HepG2 (cell line): ENCODE measurements around the gene AKAIN1. TPM values are rescaled to one million over a fixed set of nuclear protein-coding genes. Genes with fewer than 3 reads are reported as not detected.

Experiments used
- EZH2 ChIP-seq: conservative IDR thresholded peaks from 2 replicates; pipeline ENCODE4 v1.6.1; 2012; ENCODE audit warnings: mild to moderate bottlenecking, low read depth, low read length, moderate library complexity
- HNRNPLL ChIP-seq: fragments of 200-400 bp; formaldehyde crosslinking; IDR thresholded peaks from 2 replicates; pipeline ENCODE4 v1.6.1; 2017; ENCODE audit warnings: mild to moderate bottlenecking, low read depth, low read length; ENCODE audit not compliant: poor library complexity, severe bottlenecking
- IRF1 ChIP-seq: sonication (generic); formaldehyde crosslinking; IDR thresholded peaks from 2 replicates; pipeline ENCODE4 v1.4.0; 2020; ENCODE audit warnings: low read depth, mild to moderate bottlenecking, missing genetic modification reagents
- ISX ChIP-seq: sonication (generic); formaldehyde crosslinking; conservative IDR thresholded peaks from 2 replicates; pipeline ENCODE4 v1.5.0; 2020; ENCODE audit warnings: missing genetic modification reagents
- LCORL ChIP-seq, 2 experiments: fragments of 450-650 bp in 1 of 2; sonication (generic) in 1 of 2; formaldehyde crosslinking in 1 of 2; IDR thresholded peaks; 2 replicates each; pipeline versions ENCODE4 v1.5.0 to v1.6.1; 2017 to 2020; ENCODE audit warnings: antibody characterized with exemption in 1 of 2, missing genetic modification reagents in 1 of 2
- MIER3 ChIP-seq: IDR thresholded peaks from 2 replicates; pipeline ENCODE4 v1.6.1; 2016; ENCODE audit warnings: missing compliant biosample characterization, borderline replicate concordance
- MTA1 ChIP-seq: sonication (generic); formaldehyde crosslinking; IDR thresholded peaks from 2 replicates; pipeline ENCODE4 v1.4.0; 2020; ENCODE audit warnings: missing genetic modification reagents, mild to moderate bottlenecking, borderline replicate concordance
- NFRKB ChIP-seq: fragments of 450-650 bp; IDR thresholded peaks from 2 replicates; pipeline ENCODE4 v1.6.1; 2017
- PBX2 ChIP-seq: IDR thresholded peaks from 2 replicates; pipeline ENCODE4 v1.6.1; 2016; ENCODE audit warnings: control low read depth
- PRDM4 ChIP-seq: sonication (generic); formaldehyde crosslinking; IDR thresholded peaks from 2 replicates; pipeline ENCODE4 v1.9.0; 2021; ENCODE audit warnings: missing genetic modification reagents, borderline replicate concordance
- SIX1 ChIP-seq: sonication (generic); formaldehyde crosslinking; IDR thresholded peaks from 2 replicates; pipeline ENCODE4 v1.4.0; 2020; ENCODE audit warnings: missing genetic modification reagents, borderline replicate concordance
- SNAI1 ChIP-seq: sonication (generic); formaldehyde crosslinking; IDR thresholded peaks from 2 replicates; pipeline ENCODE4 v1.5.0; 2020; ENCODE audit warnings: mild to moderate bottlenecking, missing genetic modification reagents, borderline replicate concordance
- SRSF9 ChIP-seq: fragments of 200-400 bp; formaldehyde crosslinking; IDR thresholded peaks from 2 replicates; pipeline ENCODE4 v1.6.1; 2018; ENCODE audit warnings: borderline replicate concordance, mild to moderate bottlenecking, low read depth, low read length; ENCODE audit not compliant: insufficient read depth, poor library complexity, severe bottlenecking
- SSRP1 ChIP-seq: IDR thresholded peaks from 2 replicates; pipeline ENCODE4 v1.6.1; 2016; ENCODE audit warnings: control low read depth
- TAF1 ChIP-seq: sonication (generic); formaldehyde crosslinking; IDR thresholded peaks from 2 replicates; pipeline ENCODE4 v1.4.0; 2020; ENCODE audit warnings: missing genetic modification reagents
- TARDBP ChIP-seq: sonication (generic); formaldehyde crosslinking; IDR thresholded peaks from 2 replicates; pipeline ENCODE4 v1.8.0; 2022; ENCODE audit warnings: mild to moderate bottlenecking, missing genetic modification reagents
- THAP7 ChIP-seq: sonication (generic); formaldehyde crosslinking; IDR thresholded peaks from 2 replicates; pipeline ENCODE4 v1.8.1; 2023; ENCODE audit warnings: mild to moderate bottlenecking, missing genetic modification reagents
- UBTF ChIP-seq: sonication (generic); formaldehyde crosslinking; IDR thresholded peaks from 2 replicates; pipeline ENCODE4 v1.4.0; 2020; ENCODE audit warnings: mild to moderate bottlenecking, missing genetic modification reagents
- ZNF256 ChIP-seq: sonication (generic); formaldehyde crosslinking; conservative IDR thresholded peaks from 2 replicates; pipeline ENCODE4 v1.4.0; 2020; ENCODE audit warnings: missing genetic modification reagents
- ZNF451 ChIP-seq: sonication (generic); formaldehyde crosslinking; IDR thresholded peaks from 2 replicates; pipeline ENCODE4 v1.5.0; 2020; ENCODE audit warnings: mild to moderate bottlenecking, missing genetic modification reagents
- ZNF484 ChIP-seq: sonication (generic); formaldehyde crosslinking; IDR thresholded peaks from 2 replicates; pipeline ENCODE4 v1.5.1; 2020; ENCODE audit warnings: mild to moderate bottlenecking, low read depth, missing genetic modification reagents, borderline replicate concordance
- ZSCAN22 ChIP-seq: sonication (generic); formaldehyde crosslinking; IDR thresholded peaks from 2 replicates; pipeline ENCODE4 v1.4.0; 2020; ENCODE audit warnings: mild to moderate bottlenecking, missing genetic modification reagents
- polyA plus RNA-seq, 8 experiments: library from polyadenylated mRNA; depleted of rRNA in 3 of 8; stranded (reverse) in 7 of 8; unstranded in 1 of 8; fragments of >200 nt; fragmentation: Illumina TruSeq in 4 of 8; extraction: Trizol in 4 of 8; gene quantifications; 2 replicates each; pipeline versions ENCODE4 v1.2.1 to v1.2.3, GENCODE V29; 2011 to 2016; ENCODE audit warnings: low read depth in 4 of 8, missing spikeins in 1 of 8, mixed read lengths in 1 of 8; ENCODE audit not compliant: insufficient read depth in 1 of 8
- total RNA-seq, 5 experiments: library from RNA; depleted of rRNA; stranded (reverse); fragments of >200 nt; fragmentation: Illumina TruSeq; extraction: Trizol; gene quantifications; 2 replicates each; pipeline ENCODE4 v1.2.3, GENCODE V29; 2016; ENCODE audit warnings: low read depth in 1 of 5

The AKAIN1 gene
- total and polyA plus RNA-seq, 2 of the 13 experiments (the other 11 are each of a cell fraction or from before 2014, with no cell fraction given): not detected

GRCh38 chr18:5238371-5238976 lies 41.4 kb upstream of the AKAIN1 start (continued):
- TF ChIP-seq PRDM4: no peak
- TF ChIP-seq ZNF451: no peak
- no peak for TF ChIP-seq SIX1 (CRISPR knock-in tag)
- no peak for TF ChIP-seq THAP7
- no peak for TF ChIP-seq PBX2 (CRISPR knock-in tag)
- TF ChIP-seq TARDBP (CRISPR knock-in tag): no peak
- 0 out of 2 replicates have a peak, but pooled peaks have one; percentile 31 for TF ChIP-seq ISX
- no peak for TF ChIP-seq NFRKB
- no peak for TF ChIP-seq SNAI1 (CRISPR knock-in tag)
- no peak; the same call in 1 of the 2 replicates for TF ChIP-seq MTA1 (CRISPR knock-in tag)
- TF ChIP-seq EZH2: no peak
- TF ChIP-seq ZNF484: no peak
- TF ChIP-seq UBTF (CRISPR knock-in tag): peak; percentile 26; the same call in 1 of the 2 replicates
- no peak for TF ChIP-seq HNRNPLL
- no peak; the same call in 1 of the 2 replicates for TF ChIP-seq ZNF256 (CRISPR knock-in tag)
- TF ChIP-seq SSRP1 (CRISPR knock-in tag): no peak
- TF ChIP-seq SRSF9: no peak
- no peak for TF ChIP-seq IRF1 (CRISPR knock-in tag)
- no peak for TF ChIP-seq MIER3 (CRISPR knock-in tag)
- TF ChIP-seq TAF1 (CRISPR knock-in tag): no peak
- TF ChIP-seq ZSCAN22 (CRISPR knock-in tag): no peak
- TF ChIP-seq LCORL (IDR thresholded peaks at IDR 0.05): no peak
- no peak for TF ChIP-seq LCORL (CRISPR knock-in tag; IDR thresholded peaks at IDR 0.05)
